ENCODE data around the gene MKNK1. TPM values are rescaled to one million over a fixed set of nuclear protein-coding genes. Genes with fewer than 3 reads are reported as not detected.

MKNK1 gene
- total RNA-seq, 1 experiment from 2014 or later: 12.9 TPM

GRCh38 chr1:46510341-46510997 is 93.6 kb downstream of the MKNK1 start:
- no peak overlapping the region for H3K18ac ChIP-seq (ENCODE audit: insufficient read length, low read depth, low read length)
- peaks cover 40% of the 10 kb centered on the region for H3K27me3 Mint-ChIP-seq (ENCODE audit: low read depth)
- TF ChIP-seq CTCF (conservative IDR thresholded peaks at IDR 0.05): no peak
- no peaks in the 10 kb centered on the region for H3K4me1 ChIP-seq (ENCODE audit: insufficient read depth, low read length)
- DNase-seq: no peak
- no peaks in the 10 kb centered on the region for H3K79me2 ChIP-seq (ENCODE audit: insufficient read depth, low read length)
- no peaks in the 10 kb centered on the region for H3K27me3 ChIP-seq (ENCODE audit: insufficient read depth, low read length)
- no peaks in the 10 kb centered on the region for H3K9me3 ChIP-seq (ENCODE audit: control insufficient read depth, low read depth, low read length)
- H3K23ac ChIP-seq (ENCODE audit: insufficient read length, low read depth, low read length): no peak overlapping the region
- H3K27ac ChIP-seq (ENCODE audit: insufficient read length, low read depth, low read length): no peak overlapping the region
- no peaks in the 10 kb centered on the region for H3K23me2 ChIP-seq (ENCODE audit: insufficient read length, low read depth, low read length, poor library complexity, severe bottlenecking)
- H4K8ac ChIP-seq (replicated peaks; ENCODE audit: insufficient read length, low read depth, low read length): no peak overlapping the region
- no peaks in the 10 kb centered on the region for H3K79me1 ChIP-seq (ENCODE audit: insufficient read depth, low read depth, low read length, poor library complexity, severe bottlenecking)
- no peaks in the 10 kb centered on the region; a peak in 1 of 5 replicates for H3K9me3 Mint-ChIP-seq
- no peak overlapping the region for H4K5ac ChIP-seq (ENCODE audit: insufficient read length, low read depth, low read length)
- H3K27ac Mint-ChIP-seq: no peak overlapping the region
- H2BK12ac ChIP-seq (ENCODE audit: insufficient read length, low read depth, low read length): no peak overlapping the region
- H3K4me3 Mint-ChIP-seq: no peak overlapping the region
- no peak overlapping the region for H2BK120ac ChIP-seq (ENCODE audit: low read depth, low read length, poor library complexity, severe bottlenecking)
- H2AFZ ChIP-seq (ENCODE audit: low read length): no peak overlapping the region
- H2BK20ac ChIP-seq (ENCODE audit: low read depth, low read length, poor library complexity, severe bottlenecking): no peak overlapping the region
- H4K20me1 ChIP-seq (ENCODE audit: control insufficient read depth, insufficient read depth, insufficient read length): no peaks in the 10 kb centered on the region
- H3K9ac ChIP-seq (ENCODE audit: extremely low read depth, insufficient read length, low read length): no peak overlapping the region
- H3K14ac ChIP-seq (ENCODE audit: insufficient read depth, low read length): no peak overlapping the region
- H3K36me3 Mint-ChIP-seq (ENCODE audit: insufficient read depth in 1 of 3, low read depth in 3 of 3): no peaks in the 10 kb centered on the region
- whole genome bisulfite sequencing (ENCODE audit: extremely low coverage, insufficient read length, low lambda C conversion rate): no CpG with 5 or more reads among the region's 19 CpGs
- no peak overlapping the region for H2BK15ac ChIP-seq (ENCODE audit: low read depth, low read length)
- peaks cover 38 to 45% of the 10 kb centered on the region in 2 experiments for H3K4me1 Mint-ChIP-seq
- no peak overlapping the region for H3K56ac ChIP-seq (ENCODE audit: insufficient read length, low read depth, low read length)
- H3K4ac ChIP-seq (ENCODE audit: low read depth, low read length): no peak overlapping the region
- no peak overlapping the region for H2BK5ac ChIP-seq (ENCODE audit: insufficient read length, low read length)
- no peak overlapping the region for H3K4me2 ChIP-seq (ENCODE audit: insufficient read depth, insufficient read length, low read length)
- H4K91ac ChIP-seq (ENCODE audit: insufficient read length, low read depth, low read length): no peak overlapping the region
- no peak overlapping the region for H3T11ph ChIP-seq (ENCODE audit: low read length)
- H2AK5ac ChIP-seq (ENCODE audit: insufficient read length, low read length): no peak overlapping the region

Data from H9 (cell line).